ENCODE results near the gene PPP1R1B.

PPP1R1B gene

GRCh38 chr17:39684369-39685192, 57.8 kb downstream of the PPP1R1B start:
- H3K4me1 ChIP-seq (ENCODE audit: control insufficient read depth, insufficient read depth, low read length): peaks cover 30% of the 10 kb centered on the region
- no peaks in the 10 kb centered on the region for H3K9me3 ChIP-seq (ENCODE audit: control insufficient read depth, low read length)
- H3K36me3 ChIP-seq (ENCODE audit: control insufficient read depth, insufficient read depth, low read length): no peaks in the 10 kb centered on the region
- H3K4me3 ChIP-seq (ENCODE audit: low read length): no peak overlapping the region
- H3K9ac ChIP-seq (ENCODE audit: low read length): no peak overlapping the region
- H3K27me3 ChIP-seq (ENCODE audit: control insufficient read depth, insufficient read depth, low read length): no peaks in the 10 kb centered on the region
